CD14-positive monocyte (primary cell): Measurements from ENCODE around the gene ZNF691. TPM values are rescaled to one million over a fixed set of nuclear protein-coding genes. Genes with fewer than 3 reads are reported as not detected.
"Not testable (repeated sequence)": the region's sequence is repeated elsewhere in the genome, so short reads cannot be mapped to it uniquely, and the experiment has no call there.

Source experiments
- DNase-seq, 3 donors: peaks; one replicate each; pipeline ENCODE4 v3.0.0-alpha.2; 2011 to 2022
- H2AFZ ChIP-seq: 2 replicates; pipeline ENCODE4 v1.6.0; 2012; ENCODE audit warnings: mild to moderate bottlenecking, low read depth, low read length, inconsistent platforms; ENCODE audit not compliant: insufficient read depth, poor library complexity, severe bottlenecking
- H3K27ac ChIP-seq, 2 donors: 1 replicate in 1 of 2; 2 replicates in 1 of 2; pipeline ENCODE4 v1.5.1; 2012 to 2013; ENCODE audit warnings: low read length in 2 of 2, control low read depth in 1 of 2, inconsistent platforms in 1 of 2, low read depth in 1 of 2, mild to moderate bottlenecking in 1 of 2
- H3K27me3 ChIP-seq, 2 donors: one replicate each; pipeline versions ENCODE4 v1.6.0 to v1.6.1; 2011 to 2013; ENCODE audit warnings: low read length in 2 of 2; ENCODE audit not compliant: control insufficient read depth in 2 of 2, insufficient read depth in 2 of 2
- H3K36me3 ChIP-seq, 2 donors: replicated peaks in 1 of 2; 1 replicate in 1 of 2; 2 replicates in 1 of 2; pipeline versions ENCODE4 v1.5.1 to v1.6.1; 2012 to 2013; ENCODE audit warnings: low read length in 2 of 2, control low read depth in 1 of 2, inconsistent platforms in 1 of 2, mild to moderate bottlenecking in 1 of 2; ENCODE audit not compliant: insufficient read depth in 2 of 2, control insufficient read depth in 1 of 2
- H3K4me1 ChIP-seq, 2 donors: 1 replicate in 1 of 2; 2 replicates in 1 of 2; pipeline versions ENCODE4 v1.5.1 to v1.6.1; 2012 to 2013; ENCODE audit warnings: low read length in 2 of 2, control low read depth in 1 of 2, inconsistent platforms in 1 of 2, mild to moderate bottlenecking in 1 of 2, moderate library complexity in 1 of 2; ENCODE audit not compliant: insufficient read depth in 2 of 2, control insufficient read depth in 1 of 2
- H3K4me2 ChIP-seq: replicated peaks from 2 replicates; pipeline ENCODE3; 2012; ENCODE audit warnings: low read length, moderate library complexity, mild to moderate bottlenecking; ENCODE audit not compliant: poor library complexity, severe bottlenecking; ENCODE audit errors: extremely low read depth
- H3K4me3 ChIP-seq, 3 experiments: fragments of 200-600 bp in 1 of 3; sonication (generic) in 1 of 3; replicated peaks in 1 of 3; 1 replicate in 2 of 3; 2 replicates in 1 of 3; pipeline ENCODE4 v1.5.1; 2011 to 2013; ENCODE audit warnings: low read length in 3 of 3, mild to moderate bottlenecking in 3 of 3, control low read depth in 2 of 3, low read depth in 2 of 3, inconsistent platforms in 1 of 3, moderate library complexity in 1 of 3
- H3K79me2 ChIP-seq: 2 replicates; pipeline ENCODE4 v1.6.0; 2012; ENCODE audit warnings: mild to moderate bottlenecking, control low read depth, inconsistent platforms, low read length, moderate library complexity; ENCODE audit not compliant: insufficient read depth
- H3K9ac ChIP-seq: 2 replicates; pipeline ENCODE4 v1.6.0; 2017; ENCODE audit warnings: low read length, mild to moderate bottlenecking; ENCODE audit not compliant: insufficient read depth, poor library complexity, severe bottlenecking
- H3K9me3 ChIP-seq, 2 donors: replicated peaks in 1 of 2; 1 replicate in 1 of 2; 2 replicates in 1 of 2; pipeline versions ENCODE4 v1.5.1 to v1.6.1; 2012 to 2013; ENCODE audit warnings: low read length in 2 of 2, control low read depth in 1 of 2; ENCODE audit not compliant: control insufficient read depth in 1 of 2, insufficient read depth in 1 of 2
- H4K20me1 ChIP-seq: 2 replicates; pipeline ENCODE4 v1.6.0; 2012; ENCODE audit warnings: mild to moderate bottlenecking, low read length, control low read depth, moderate library complexity; ENCODE audit not compliant: insufficient read depth
- H3K27ac Mint-ChIP-seq, 7 donors: one replicate each; pipeline ENCODE4 v1.8.0; 2020; ENCODE audit warnings: mild to moderate bottlenecking in 7 of 7, mixed read lengths in 7 of 7, moderate library complexity in 6 of 7, inconsistent platforms in 2 of 7
- H3K27me3 Mint-ChIP-seq, 3 donors: one replicate each; pipeline ENCODE4 v1.8.0; 2021 to 2022; ENCODE audit warnings: low read depth in 3 of 3, mild to moderate bottlenecking in 3 of 3, mixed read lengths in 3 of 3, moderate library complexity in 3 of 3, inconsistent platforms in 1 of 3
- H3K36me3 Mint-ChIP-seq, 2 donors: one replicate each; pipeline ENCODE4 v1.8.0; 2020; ENCODE audit warnings: mixed read lengths in 2 of 2, inconsistent platforms in 1 of 2, mild to moderate bottlenecking in 1 of 2
- H3K4me1 Mint-ChIP-seq: one replicate; pipeline ENCODE4 v1.8.0; 2020; ENCODE audit warnings: mild to moderate bottlenecking, mixed read lengths
- H3K4me3 Mint-ChIP-seq, 2 donors: one replicate each; pipeline ENCODE4 v1.8.0; 2020; ENCODE audit warnings: mild to moderate bottlenecking in 2 of 2, mixed read lengths in 2 of 2, moderate library complexity in 1 of 2
- H3K9me3 Mint-ChIP-seq, 7 donors: one replicate each; pipeline ENCODE4 v1.8.0; 2020 to 2022; ENCODE audit warnings: mixed read lengths in 7 of 7, mild to moderate bottlenecking in 6 of 7, moderate library complexity in 6 of 7, inconsistent platforms in 2 of 7
- WGBS: methylation state at CpG from one replicate; pipeline ENCODE4 v1.1.5; 2013; ENCODE audit warnings: missing lambda C conversion rate; ENCODE audit not compliant: insufficient coverage; 5-methylcytosine and 5-hydroxymethylcytosine counted together
- intact Hi-C, 2 donors: fragments of 100-400 bp; cut with micrococcal nuclease; formaldehyde crosslinking; loops; one replicate each; pipeline versions ENCODE4 v1.15.0 to v1.15.1; 2023
- polyA plus RNA-seq, 3 donors: library from polyadenylated mRNA; depleted of rRNA in 1 of 3; unstranded in 2 of 3; stranded (reverse) in 1 of 3; fragments of 300-500 nt in 2 of 3; fragments of >200 nt in 1 of 3; fragmentation: Illumina TruSeq in 2 of 3; gene quantifications; 1 replicate in 2 of 3; 2 replicates in 1 of 3; pipeline ENCODE4 v1.2.3, GENCODE V29; 2012 to 2021
- TF ChIP-seq, protein P1 (sequence below): fragments of 200-600 bp; IDR thresholded peaks from one replicate; pipeline ENCODE4 v1.8.0; 2022; ENCODE audit warnings: antibody characterized with exemption, mild to moderate bottlenecking

Gene ZNF691
- polyA plus RNA-seq, 3 donors: 1.3 to 6.7 (median 1.8) TPM

DNA sequence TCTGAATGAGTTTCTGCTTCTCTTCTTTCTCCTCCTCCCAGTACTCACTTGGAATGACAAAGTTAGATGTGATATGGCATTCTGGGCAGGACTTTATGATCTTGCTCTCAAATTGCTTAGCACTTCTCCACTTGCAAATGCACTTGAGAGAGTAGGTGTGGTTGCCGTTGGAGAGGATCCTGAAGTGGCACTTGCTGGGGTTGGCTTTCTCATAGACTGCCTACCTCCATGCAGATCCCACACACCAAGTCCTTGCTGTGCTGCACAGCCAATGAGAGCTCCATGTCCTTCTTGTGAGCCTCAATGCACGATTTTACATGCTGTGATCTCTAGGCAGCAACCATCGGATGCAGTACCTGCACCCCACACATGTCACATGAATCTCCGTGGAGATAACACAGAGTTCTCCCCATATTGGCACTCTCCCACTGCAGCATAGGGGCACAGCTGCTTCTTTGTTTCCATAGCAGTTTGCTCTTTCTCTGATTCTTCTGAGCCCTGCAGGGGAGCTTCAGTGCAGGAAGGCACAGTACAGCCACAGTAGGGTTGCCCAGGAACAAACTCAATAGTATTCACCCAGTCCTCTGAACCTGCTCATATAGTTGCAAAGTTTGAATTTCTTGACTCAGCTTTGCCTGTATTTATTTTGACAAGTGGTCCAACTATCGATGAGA lies 45.2 kb downstream of the ZNF691 start:
- Histone ChIP-seq H3K9ac (no peak overlapping the region), H2AFZ (no peak overlapping the region), H3K4me1 (no peaks in the 10 kb centered on the region), H3K79me2 (no peaks in the 10 kb centered on the region), H3K9me3 (no peaks in the 10 kb centered on the region), H4K20me1 (no peaks in the 10 kb centered on the region), H3K4me3 (no peak overlapping the region), H3K27me3 (no peaks in the 10 kb centered on the region), H3K27ac (no peak overlapping the region), H3K4me2 (no peak overlapping the region), H3K36me3 (no peaks in the 10 kb centered on the region)
- no peak for DNase-seq
- peaks cover 2 to 12% (median 6%) of the 10 kb centered on the region in 7 donors for H3K9me3 Mint-ChIP-seq
- WGBS: 94% methylated on average over 2 of the region's 5 CpGs
- no peak overlapping the region for H3K4me3 Mint-ChIP-seq
- no peaks in the 10 kb centered on the region for H3K36me3 Mint-ChIP-seq
- TF ChIP-seq, protein P1, sequence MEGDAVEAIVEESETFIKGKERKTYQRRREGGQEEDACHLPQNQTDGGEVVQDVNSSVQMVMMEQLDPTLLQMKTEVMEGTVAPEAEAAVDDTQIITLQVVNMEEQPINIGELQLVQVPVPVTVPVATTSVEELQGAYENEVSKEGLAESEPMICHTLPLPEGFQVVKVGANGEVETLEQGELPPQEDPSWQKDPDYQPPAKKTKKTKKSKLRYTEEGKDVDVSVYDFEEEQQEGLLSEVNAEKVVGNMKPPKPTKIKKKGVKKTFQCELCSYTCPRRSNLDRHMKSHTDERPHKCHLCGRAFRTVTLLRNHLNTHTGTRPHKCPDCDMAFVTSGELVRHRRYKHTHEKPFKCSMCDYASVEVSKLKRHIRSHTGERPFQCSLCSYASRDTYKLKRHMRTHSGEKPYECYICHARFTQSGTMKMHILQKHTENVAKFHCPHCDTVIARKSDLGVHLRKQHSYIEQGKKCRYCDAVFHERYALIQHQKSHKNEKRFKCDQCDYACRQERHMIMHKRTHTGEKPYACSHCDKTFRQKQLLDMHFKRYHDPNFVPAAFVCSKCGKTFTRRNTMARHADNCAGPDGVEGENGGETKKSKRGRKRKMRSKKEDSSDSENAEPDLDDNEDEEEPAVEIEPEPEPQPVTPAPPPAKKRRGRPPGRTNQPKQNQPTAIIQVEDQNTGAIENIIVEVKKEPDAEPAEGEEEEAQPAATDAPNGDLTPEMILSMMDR: no peak
- H3K27ac Mint-ChIP-seq: no peak overlapping the region
- intact Hi-C loops: no loop called here
- peaks cover 0 to 5% (median 3%) of the 10 kb centered on the region in 3 donors for H3K27me3 Mint-ChIP-seq
- H3K4me1 Mint-ChIP-seq: no peaks in the 10 kb centered on the region

DNA sequence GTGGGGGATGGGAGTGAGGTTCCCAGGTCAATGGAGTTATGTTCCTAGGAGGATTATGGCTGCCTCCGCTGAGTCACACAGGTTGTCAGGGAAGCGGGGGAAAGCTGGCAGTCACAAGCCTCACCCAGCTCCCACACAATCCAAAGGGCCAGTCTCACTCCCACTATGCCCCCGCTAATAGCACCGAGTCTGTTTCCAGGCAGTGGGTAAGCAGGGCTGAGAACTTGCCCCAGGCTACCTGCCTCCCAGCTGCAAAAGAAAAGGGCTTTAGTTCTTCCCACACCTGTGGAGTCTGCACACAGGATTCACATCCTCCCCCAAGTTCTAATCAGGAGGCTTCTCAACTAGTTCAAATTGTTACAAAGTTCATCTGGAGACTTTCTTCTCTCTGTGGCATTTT lies 53.5 kb downstream of the ZNF691 start:
- H3K79me2 ChIP-seq, H3K27me3 ChIP-seq, H3K4me3 Mint-ChIP-seq, H3K9me3 ChIP-seq, H3K27ac Mint-ChIP-seq, H3K27me3 Mint-ChIP-seq, H2AFZ ChIP-seq, H3K36me3 ChIP-seq, H3K4me1 Mint-ChIP-seq, H3K4me2 ChIP-seq, H3K36me3 Mint-ChIP-seq, H3K27ac ChIP-seq, H3K9ac ChIP-seq, H4K20me1 ChIP-seq, H3K4me3 ChIP-seq, DNase-seq, intact Hi-C loops, H3K4me1 ChIP-seq: not testable (repeated sequence)
- 100% methylated on average over 2 of the region's 4 CpGs for WGBS
- H3K9me3 Mint-ChIP-seq: peaks cover 8 to 28% (median 17%) of the 10 kb centered on the region in 7 donors

Other genes starting within 250 kb of the ZNF691 start
- gene PPIH, start 188.2 kb upstream of the ZNF691 start, polyA plus RNA-seq: 10 to 100 TPM; 28.1 to 31.0 (median 28.8) TPM
- gene YBX1, start 164.2 kb upstream of the ZNF691 start, polyA plus RNA-seq: 100 to 1,000 TPM in 1 of 3 donors, 10 to 100 TPM in 2; 65.7 to 301 (median 70.2) TPM
- gene CLDN19, start 106.4 kb upstream of the ZNF691 start, polyA plus RNA-seq: not detected
- gene P3H1, start 79.6 kb upstream of the ZNF691 start, polyA plus RNA-seq: 10 to 100 TPM; 16.8 to 56.9 (median 16.9) TPM
- gene C1orf50, start 79.4 kb upstream of the ZNF691 start, polyA plus RNA-seq: 1 to 10 TPM; 3.7 to 9.2 (median 4.3) TPM
- under 1 TPM in 1 of 3 donors, not detected in 2; 0.07 TPM for gene TMEM269, start 61.6 kb upstream of the ZNF691 start, polyA plus RNA-seq
- gene ERMAP, start 29.5 kb upstream of the ZNF691 start, polyA plus RNA-seq: 10 to 100 TPM in 1 of 3 donors, 1 to 10 TPM in 2; 6.0 to 22.7 (median 8.4) TPM
- gene SVBP, start 29.2 kb upstream of the ZNF691 start, polyA plus RNA-seq: 10 to 100 TPM; 19.5 to 56.1 (median 54.3) TPM
- 1 to 10 TPM in 1 of 3 donors, under 1 TPM in 2; 0.56 to 5.0 (median 0.71) TPM for gene SLC2A1, start 112.3 kb downstream of the ZNF691 start, polyA plus RNA-seq